Measurements from ENCODE around the gene WFIKKN1. TPM values are rescaled to one million over a fixed set of nuclear protein-coding genes. Genes with fewer than 3 reads are reported as not detected.
A peak's percentile ranks its signal among the peaks of the same experiment; 100 is the strongest.

The WFIKKN1 gene
- total and polyA plus RNA-seq, 2 of the 13 experiments (the other 11 are each of a cell fraction or from before 2014, with no cell fraction given), result 1.7 to 4.9 TPM

DNA sequence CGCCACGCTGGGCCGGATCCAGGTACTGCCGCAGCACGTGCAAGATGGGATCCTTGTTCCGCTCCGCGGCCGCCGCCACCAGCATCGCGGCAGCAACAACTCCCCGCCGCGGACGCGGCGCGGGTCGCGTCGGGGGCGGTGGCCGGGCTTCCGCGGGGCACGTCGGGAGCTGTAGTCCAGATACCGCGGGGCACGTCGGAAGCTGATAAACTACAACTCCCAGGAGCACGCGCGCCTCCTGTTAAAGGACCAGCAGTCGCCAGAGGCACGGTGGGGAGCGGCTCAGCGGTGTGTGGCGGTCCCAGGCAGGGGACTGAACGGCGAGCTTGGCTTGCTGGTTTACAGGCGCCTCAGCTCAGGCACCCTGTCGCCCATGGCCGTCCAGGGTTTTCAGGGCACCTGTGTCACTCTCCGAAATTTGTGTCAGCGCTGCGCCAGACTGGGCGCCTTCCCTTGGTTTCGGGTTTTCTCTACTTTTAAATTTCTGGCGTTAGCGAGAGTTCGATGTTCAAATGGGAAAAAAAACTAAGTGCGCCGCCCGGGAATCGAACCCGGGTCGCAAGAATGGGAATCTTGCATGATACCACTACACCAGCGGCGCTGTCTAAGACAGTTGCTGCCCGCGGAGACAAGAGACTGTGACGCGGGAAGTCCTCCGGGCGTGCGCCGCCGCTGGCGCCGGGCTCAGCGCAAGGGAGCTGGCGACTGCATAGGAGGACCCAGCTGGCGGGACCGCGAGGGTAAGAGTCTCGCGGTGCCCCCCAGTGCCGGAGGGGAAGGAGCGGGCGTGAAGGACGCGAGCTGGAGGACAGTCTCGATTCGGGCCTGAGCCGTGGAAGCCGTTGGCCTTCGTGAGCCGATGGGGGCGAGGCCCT, 5.7 kb downstream of the WFIKKN1 start, which contains the start of gene METTL26 (continued):
- peak; percentile 86; the same call in 1 of the 2 replicates for TF ChIP-seq ZNF224 (CRISPR knock-in tag; IDR thresholded peaks at IDR 0.05)
- TF ChIP-seq MXI1 (IDR thresholded peaks at IDR 0.05; ENCODE audit: borderline replicate concordance, low read depth, low read length), result peak; percentile 96
- TF ChIP-seq, protein P1, sequence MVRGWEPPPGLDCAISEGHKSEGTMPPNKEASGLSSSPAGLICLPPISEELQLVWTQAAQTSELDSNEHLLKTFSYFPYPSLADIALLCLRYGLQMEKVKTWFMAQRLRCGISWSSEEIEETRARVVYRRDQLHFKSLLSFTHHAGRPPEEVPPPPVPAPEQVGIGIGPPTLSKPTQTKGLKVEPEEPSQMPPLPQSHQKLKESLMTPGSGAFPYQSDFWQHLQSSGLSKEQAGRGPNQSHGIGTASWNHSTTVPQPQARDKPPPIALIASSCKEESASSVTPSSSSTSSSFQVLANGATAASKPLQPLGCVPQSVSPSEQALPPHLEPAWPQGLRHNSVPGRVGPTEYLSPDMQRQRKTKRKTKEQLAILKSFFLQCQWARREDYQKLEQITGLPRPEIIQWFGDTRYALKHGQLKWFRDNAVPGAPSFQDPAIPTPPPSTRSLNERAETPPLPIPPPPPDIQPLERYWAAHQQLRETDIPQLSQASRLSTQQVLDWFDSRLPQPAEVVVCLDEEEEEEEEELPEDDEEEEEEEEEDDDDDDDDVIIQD (CRISPR knock-in tag; IDR thresholded peaks at IDR 0.05; ENCODE audit: low read depth), result no peak
- peak; percentile 41 for TF ChIP-seq ZNF883 (CRISPR knock-in tag; IDR thresholded peaks at IDR 0.05; ENCODE audit: not compliant biosample characterization)
- TF ChIP-seq, protein P2, sequence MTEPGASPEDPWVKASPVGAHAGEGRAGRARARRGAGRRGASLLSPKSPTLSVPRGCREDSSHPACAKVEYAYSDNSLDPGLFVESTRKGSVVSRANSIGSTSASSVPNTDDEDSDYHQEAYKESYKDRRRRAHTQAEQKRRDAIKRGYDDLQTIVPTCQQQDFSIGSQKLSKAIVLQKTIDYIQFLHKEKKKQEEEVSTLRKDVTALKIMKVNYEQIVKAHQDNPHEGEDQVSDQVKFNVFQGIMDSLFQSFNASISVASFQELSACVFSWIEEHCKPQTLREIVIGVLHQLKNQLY (CRISPR knock-in tag; IDR thresholded peaks at IDR 0.05), result no peak
- peak; percentile 89; the same call in 1 of the 2 replicates for TF ChIP-seq ZNF615 (CRISPR knock-in tag; IDR thresholded peaks at IDR 0.05; ENCODE audit: borderline replicate concordance)
- TF ChIP-seq, protein P3, sequence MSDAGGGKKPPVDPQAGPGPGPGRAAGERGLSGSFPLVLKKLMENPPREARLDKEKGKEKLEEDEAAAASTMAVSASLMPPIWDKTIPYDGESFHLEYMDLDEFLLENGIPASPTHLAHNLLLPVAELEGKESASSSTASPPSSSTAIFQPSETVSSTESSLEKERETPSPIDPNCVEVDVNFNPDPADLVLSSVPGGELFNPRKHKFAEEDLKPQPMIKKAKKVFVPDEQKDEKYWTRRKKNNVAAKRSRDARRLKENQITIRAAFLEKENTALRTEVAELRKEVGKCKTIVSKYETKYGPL (CRISPR knock-in tag; IDR thresholded peaks at IDR 0.05), result no peak
- no peak for TF ChIP-seq NFYB (CRISPR knock-in tag; IDR thresholded peaks at IDR 0.05)
- TF ChIP-seq, protein P4, sequence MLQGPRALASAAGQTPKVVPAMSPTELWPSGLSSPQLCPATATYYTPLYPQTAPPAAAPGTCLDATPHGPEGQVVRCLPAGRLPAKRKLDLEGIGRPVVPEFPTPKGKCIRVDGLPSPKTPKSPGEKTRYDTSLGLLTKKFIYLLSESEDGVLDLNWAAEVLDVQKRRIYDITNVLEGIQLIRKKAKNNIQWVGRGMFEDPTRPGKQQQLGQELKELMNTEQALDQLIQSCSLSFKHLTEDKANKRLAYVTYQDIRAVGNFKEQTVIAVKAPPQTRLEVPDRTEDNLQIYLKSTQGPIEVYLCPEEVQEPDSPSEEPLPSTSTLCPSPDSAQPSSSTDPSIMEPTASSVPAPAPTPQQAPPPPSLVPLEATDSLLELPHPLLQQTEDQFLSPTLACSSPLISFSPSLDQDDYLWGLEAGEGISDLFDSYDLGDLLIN (CRISPR knock-in tag; IDR thresholded peaks at IDR 0.05; ENCODE audit: borderline replicate concordance), result no peak
- no peak; the same call in 1 of the 2 replicates for TF ChIP-seq ELF3 (CRISPR knock-in tag; IDR thresholded peaks at IDR 0.05)
- TF ChIP-seq STAT5B (CRISPR knock-in tag; IDR thresholded peaks at IDR 0.05), result no peak; the same call in 1 of the 2 replicates
- TF ChIP-seq, protein P5, sequence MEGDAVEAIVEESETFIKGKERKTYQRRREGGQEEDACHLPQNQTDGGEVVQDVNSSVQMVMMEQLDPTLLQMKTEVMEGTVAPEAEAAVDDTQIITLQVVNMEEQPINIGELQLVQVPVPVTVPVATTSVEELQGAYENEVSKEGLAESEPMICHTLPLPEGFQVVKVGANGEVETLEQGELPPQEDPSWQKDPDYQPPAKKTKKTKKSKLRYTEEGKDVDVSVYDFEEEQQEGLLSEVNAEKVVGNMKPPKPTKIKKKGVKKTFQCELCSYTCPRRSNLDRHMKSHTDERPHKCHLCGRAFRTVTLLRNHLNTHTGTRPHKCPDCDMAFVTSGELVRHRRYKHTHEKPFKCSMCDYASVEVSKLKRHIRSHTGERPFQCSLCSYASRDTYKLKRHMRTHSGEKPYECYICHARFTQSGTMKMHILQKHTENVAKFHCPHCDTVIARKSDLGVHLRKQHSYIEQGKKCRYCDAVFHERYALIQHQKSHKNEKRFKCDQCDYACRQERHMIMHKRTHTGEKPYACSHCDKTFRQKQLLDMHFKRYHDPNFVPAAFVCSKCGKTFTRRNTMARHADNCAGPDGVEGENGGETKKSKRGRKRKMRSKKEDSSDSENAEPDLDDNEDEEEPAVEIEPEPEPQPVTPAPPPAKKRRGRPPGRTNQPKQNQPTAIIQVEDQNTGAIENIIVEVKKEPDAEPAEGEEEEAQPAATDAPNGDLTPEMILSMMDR (CRISPR knock-in tag; IDR thresholded peaks at IDR 0.05), result peak; percentile 29; the same call in 1 of the 2 replicates
- TF ChIP-seq TRIM24 (CRISPR knock-in tag; IDR thresholded peaks at IDR 0.05), result no peak
- no peak for TF ChIP-seq KLF13 (CRISPR knock-in tag; IDR thresholded peaks at IDR 0.05)
- no peak; the same call in 1 of the 2 replicates for TF ChIP-seq ZNF552 (CRISPR knock-in tag; IDR thresholded peaks at IDR 0.05; ENCODE audit: borderline replicate concordance)
- no peak for TF ChIP-seq NONO (IDR thresholded peaks at IDR 0.05)
- peak; percentile 93 for TF ChIP-seq NONO (CRISPR knock-in tag; conservative IDR thresholded peaks at IDR 0.05)
- TF ChIP-seq, protein P6, sequence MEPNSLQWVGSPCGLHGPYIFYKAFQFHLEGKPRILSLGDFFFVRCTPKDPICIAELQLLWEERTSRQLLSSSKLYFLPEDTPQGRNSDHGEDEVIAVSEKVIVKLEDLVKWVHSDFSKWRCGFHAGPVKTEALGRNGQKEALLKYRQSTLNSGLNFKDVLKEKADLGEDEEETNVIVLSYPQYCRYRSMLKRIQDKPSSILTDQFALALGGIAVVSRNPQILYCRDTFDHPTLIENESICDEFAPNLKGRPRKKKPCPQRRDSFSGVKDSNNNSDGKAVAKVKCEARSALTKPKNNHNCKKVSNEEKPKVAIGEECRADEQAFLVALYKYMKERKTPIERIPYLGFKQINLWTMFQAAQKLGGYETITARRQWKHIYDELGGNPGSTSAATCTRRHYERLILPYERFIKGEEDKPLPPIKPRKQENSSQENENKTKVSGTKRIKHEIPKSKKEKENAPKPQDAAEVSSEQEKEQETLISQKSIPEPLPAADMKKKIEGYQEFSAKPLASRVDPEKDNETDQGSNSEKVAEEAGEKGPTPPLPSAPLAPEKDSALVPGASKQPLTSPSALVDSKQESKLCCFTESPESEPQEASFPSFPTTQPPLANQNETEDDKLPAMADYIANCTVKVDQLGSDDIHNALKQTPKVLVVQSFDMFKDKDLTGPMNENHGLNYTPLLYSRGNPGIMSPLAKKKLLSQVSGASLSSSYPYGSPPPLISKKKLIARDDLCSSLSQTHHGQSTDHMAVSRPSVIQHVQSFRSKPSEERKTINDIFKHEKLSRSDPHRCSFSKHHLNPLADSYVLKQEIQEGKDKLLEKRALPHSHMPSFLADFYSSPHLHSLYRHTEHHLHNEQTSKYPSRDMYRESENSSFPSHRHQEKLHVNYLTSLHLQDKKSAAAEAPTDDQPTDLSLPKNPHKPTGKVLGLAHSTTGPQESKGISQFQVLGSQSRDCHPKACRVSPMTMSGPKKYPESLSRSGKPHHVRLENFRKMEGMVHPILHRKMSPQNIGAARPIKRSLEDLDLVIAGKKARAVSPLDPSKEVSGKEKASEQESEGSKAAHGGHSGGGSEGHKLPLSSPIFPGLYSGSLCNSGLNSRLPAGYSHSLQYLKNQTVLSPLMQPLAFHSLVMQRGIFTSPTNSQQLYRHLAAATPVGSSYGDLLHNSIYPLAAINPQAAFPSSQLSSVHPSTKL (CRISPR knock-in tag; IDR thresholded peaks at IDR 0.05), result no peak; the same call in 1 of the 2 replicates
- peak; percentile 49; the same call in 1 of the 2 replicates for TF ChIP-seq MIER3 (CRISPR knock-in tag; IDR thresholded peaks at IDR 0.05; ENCODE audit: borderline replicate concordance)
